Effector CD8-positive, alpha-beta T cell (primary cell): ENCODE results near the gene FAM83G.

Source experiments
- DNase-seq: peaks from one replicate; lab custom pipeline; 2025; lab: John Stamatoyannopoulos, UW

The FAM83G gene

DNA sequence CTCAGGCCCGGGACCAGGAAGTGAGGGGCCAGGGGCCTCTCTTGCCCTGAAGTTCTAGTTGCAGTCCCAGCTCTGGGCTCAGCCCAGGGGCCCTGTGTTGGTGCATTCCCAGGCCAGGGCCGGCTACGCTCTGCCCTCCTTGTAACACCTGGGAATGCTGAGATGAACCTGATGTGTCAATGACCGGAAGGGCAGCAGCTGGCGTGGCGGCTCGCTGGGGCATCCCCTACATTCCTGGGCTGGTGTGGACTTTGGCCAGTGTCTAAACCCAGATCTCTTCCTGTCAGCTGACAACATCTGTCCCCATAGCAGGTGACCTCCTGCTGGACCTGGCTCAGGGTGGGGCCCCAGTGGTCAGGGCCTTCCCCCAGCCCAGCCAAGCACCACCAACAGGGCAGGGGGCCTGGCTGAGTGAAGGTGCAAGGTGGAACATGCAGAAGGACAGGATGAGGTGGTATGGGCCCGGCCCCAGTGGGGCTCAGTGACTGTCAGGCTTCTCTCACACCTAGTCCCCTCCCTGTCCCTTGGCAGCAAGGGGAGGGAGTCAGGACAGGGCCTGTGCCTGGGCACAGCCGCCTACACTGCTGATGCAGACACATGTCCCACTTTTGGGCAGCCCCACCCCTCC lies 15.9 kb downstream of the FAM83G start:
- DNase-seq: no peak

- DNase-seq: no peak
These were observed 16.6 kb downstream of the FAM83G start for GRCh38 chr17:18987862-18988545.

DNA sequence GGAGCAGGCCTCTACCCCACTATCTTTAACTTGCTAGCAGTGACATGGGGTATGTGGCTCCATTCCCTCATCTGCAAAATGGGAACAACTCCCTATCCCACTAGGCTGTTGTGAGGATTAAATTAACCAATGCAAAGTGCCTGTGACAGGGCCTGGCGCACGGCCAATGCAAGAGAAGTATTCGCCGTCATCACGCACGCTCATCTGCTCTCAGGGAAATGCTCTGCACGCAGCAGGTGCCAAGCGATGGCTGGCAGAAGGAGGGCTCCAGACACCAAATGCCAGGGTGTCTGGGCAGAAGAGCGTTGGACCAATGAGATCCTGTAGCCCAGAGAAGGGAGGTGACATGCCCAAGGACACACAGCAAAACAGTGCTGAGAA lies 17.3 kb downstream of the FAM83G start:
- no peak for DNase-seq

DNA sequence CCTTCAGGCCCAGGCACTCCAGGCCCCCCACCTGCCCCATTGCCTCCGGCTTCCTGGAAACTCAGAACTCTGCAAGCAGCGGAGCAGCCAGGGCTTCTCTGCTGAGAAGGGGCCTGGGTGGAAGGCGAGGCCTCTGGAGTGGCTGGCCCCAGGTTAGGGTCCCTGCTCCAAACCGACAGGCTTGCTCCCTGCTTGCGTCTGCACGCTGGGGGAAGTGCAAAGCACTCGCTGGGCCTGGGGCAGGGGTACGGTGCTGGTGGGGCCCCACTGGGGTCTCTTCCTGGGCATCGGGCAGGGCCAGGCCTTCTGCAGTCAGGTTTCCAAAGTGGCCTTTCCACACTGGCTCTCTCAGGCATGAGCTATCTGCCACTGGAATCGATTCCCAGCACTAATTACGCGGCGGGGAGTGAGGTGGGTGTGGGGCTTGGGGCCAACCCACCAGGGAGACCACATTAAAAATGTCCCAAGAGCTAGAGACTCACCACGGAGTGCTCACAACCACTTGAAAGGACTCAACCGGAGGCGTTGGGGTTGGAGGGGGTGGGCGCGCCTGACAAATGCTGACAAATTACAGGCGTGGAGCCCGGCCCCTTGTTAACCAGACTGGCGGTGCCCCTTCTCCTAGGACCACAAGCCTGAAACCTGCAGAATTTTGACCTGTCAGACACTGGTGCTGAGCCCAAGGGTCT lies 17.9 kb downstream of the FAM83G start:
- no peak for DNase-seq

- no peak for DNase-seq
These were observed 19.1 kb downstream of the FAM83G start for GRCh38 chr17:18985475-18985874.

GRCh38 chr17:18984273-18985114 lies 20.1 kb downstream of the FAM83G start:
- DNase-seq: no peak

- no peak for DNase-seq
These were observed 22.7 kb downstream of the FAM83G start for GRCh38 chr17:18981642-18982424.

DNA sequence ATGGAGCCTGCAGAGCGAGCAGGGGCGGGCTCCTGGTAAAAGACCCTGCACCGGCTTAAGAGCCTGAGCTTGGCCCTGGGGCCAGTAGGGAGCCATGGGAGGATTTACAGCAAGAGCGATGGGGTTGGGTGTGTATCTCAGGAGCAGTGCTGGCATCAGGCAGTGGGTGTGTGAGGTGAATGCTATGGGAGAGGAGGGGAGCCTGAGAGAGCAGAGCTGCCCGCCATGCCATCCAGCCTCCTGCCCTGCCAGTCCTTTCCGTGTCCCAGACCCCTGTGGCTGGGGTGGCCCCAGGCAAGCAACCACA lies 23.3 kb downstream of the FAM83G start:
- no peak for DNase-seq

DNA sequence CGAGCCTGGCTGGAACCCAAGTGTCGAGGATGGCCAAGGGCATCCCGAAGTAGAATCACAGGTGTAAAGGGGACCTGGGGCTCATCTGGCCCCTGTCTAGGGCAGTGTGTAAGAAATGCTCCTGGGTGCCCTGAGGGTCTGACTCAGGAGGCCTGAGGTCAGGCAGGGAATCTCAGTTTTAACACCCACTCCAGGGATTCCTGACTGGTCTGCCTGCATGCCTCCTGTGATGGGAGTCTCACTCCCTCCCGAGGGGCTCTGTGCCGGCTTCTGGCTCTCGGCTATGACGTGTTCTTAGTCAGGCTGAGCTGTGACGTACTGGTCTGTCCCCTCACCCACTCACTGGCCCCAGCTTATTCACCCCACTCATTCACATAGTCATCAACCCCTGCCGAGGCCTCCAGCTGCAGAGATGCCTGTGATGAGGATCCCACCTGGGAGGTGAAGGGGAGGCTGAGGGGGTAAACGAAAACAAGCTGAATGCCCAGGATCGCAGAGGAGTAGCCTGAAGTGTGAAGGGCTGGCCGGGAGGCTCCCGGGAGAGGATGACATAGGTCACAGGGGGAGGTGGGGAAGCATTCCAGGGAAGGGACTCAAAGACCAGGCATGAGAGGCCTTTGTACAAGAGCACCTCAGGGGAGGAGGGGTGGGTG lies 23.8 kb downstream of the FAM83G start:
- no peak for DNase-seq

GRCh38 chr17:18978655-18979054 lies 25.9 kb downstream of the FAM83G start:
- DNase-seq: no peak

- no peak for DNase-seq
These were observed 26.5 kb downstream of the FAM83G start for GRCh38 chr17:18978050-18978449.

GRCh38 chr17:18977646-18978045 lies 26.9 kb downstream of the FAM83G start:
- DNase-seq: no peak

GRCh38 chr17:18977021-18977420 lies 27.5 kb downstream of the FAM83G start:
- no peak for DNase-seq

DNA sequence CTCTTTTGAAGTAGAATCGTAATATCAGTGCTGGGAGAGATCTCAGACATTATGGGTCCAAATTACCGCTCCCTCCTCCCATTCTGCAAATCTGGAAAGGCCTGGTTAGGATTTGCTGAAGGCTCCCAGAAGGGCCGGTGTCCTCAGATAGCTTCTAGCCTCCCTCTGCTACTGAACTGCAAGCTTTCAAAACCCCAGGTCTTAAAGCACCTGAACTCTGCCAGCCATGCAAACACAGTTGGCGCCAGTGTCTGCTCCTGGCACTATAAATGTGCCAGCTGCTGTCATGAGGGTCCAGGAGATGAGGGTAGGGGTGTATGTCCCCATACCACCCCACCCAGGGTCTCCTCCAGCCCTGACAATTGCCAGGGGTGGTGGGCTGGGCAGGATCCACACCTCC lies 28.4 kb downstream of the FAM83G start:
- no peak for DNase-seq

GRCh38 chr17:18975597-18975996 lies 29.0 kb downstream of the FAM83G start:
- DNase-seq: no peak

- no peak for DNase-seq
These were observed 30.0 kb downstream of the FAM83G start for GRCh38 chr17:18974407-18975149.

GRCh38 chr17:18971801-18972200 lies 32.8 kb downstream of the FAM83G start:
- DNase-seq: no peak

- DNase-seq: no peak
These were observed 33.7 kb downstream of the FAM83G start for GRCh38 chr17:18970582-18971480.
